ENCODE measurements around the gene MAP3K21.

The MAP3K21 gene

DNA sequence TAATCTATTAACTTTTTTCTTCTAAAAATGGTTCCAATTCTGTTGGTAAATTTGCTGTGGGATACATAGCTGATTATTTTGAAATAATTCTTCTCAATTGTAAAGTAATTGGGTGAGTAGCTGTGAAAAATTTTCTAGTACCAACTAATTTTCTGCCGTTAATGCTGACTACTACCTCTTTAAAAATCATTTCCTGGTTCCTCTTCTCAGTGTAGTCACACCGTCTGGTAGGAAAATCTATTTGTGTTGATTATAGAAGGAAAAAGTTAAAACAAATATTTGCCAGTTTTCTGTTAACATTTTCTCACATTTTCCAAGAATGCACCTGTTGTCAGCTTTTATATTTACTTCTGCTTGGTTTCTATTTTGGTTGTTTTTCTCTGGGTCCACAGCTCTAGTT is 82.0 kb downstream of the MAP3K21 start:
- Histone ChIP-seq H3K4me1 (ENCODE audit: control insufficient read depth, low read length) (no peaks in the 10 kb centered on the region), H3F3A (ENCODE audit: control insufficient read depth, insufficient read depth) (no peaks in the 10 kb centered on the region), H3K9me3 (ENCODE audit: control insufficient read depth, insufficient read depth, low read length) (no peaks in the 10 kb centered on the region), H3K4me3 (ENCODE audit: low read length) (no peak overlapping the region), H3K79me2 (ENCODE audit: control insufficient read depth, low read length) (no peaks in the 10 kb centered on the region), H4K20me1 (ENCODE audit: control insufficient read depth, insufficient read depth, low read depth, low read length) (no peaks in the 10 kb centered on the region), H3K27ac (ENCODE audit: low read depth, low read length) (no peak overlapping the region), H3K27me3 (ENCODE audit: control insufficient read depth, low read length) (no peaks in the 10 kb centered on the region; the same call in 1 of the 2 replicates), H3K9me2 (replicated peaks; ENCODE audit: control insufficient read depth, low read length) (no peaks in the 10 kb centered on the region), H3K36me3 (ENCODE audit: control insufficient read depth, low read length) (no peaks in the 10 kb centered on the region), H3K4me2 (ENCODE audit: low read length) (no peak overlapping the region)
- TF ChIP-seq, protein P1, sequence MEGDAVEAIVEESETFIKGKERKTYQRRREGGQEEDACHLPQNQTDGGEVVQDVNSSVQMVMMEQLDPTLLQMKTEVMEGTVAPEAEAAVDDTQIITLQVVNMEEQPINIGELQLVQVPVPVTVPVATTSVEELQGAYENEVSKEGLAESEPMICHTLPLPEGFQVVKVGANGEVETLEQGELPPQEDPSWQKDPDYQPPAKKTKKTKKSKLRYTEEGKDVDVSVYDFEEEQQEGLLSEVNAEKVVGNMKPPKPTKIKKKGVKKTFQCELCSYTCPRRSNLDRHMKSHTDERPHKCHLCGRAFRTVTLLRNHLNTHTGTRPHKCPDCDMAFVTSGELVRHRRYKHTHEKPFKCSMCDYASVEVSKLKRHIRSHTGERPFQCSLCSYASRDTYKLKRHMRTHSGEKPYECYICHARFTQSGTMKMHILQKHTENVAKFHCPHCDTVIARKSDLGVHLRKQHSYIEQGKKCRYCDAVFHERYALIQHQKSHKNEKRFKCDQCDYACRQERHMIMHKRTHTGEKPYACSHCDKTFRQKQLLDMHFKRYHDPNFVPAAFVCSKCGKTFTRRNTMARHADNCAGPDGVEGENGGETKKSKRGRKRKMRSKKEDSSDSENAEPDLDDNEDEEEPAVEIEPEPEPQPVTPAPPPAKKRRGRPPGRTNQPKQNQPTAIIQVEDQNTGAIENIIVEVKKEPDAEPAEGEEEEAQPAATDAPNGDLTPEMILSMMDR (IDR thresholded peaks at IDR 0.05; ENCODE audit: low read depth, low read length, poor library complexity, severe bottlenecking): no peak
- no peak for TF ChIP-seq EZH2phosphoT487 (IDR thresholded peaks at IDR 0.05; ENCODE audit: borderline replicate concordance, low read length)

DNA sequence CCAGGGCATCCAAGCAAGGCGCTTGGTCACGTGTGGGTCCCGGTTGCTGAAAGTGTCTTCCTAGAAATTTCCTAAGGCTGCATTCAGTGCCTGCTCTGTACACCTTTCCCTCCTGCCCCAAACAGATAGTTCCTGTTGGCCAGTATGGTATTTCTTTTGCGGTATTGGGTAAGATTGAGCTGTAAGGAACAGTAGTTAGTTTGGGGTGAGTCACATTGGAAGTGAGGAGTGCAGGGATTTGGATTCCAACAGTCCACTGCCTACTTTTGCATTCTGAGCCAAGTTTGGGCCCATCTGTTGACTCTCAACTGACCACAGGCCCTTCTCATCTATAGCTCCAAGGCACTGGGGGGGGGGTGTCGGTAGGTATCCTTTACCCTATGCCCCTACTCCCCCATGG is 83.4 kb downstream of the MAP3K21 start:
- no peak overlapping the region for H3K27ac ChIP-seq (ENCODE audit: low read depth, low read length)
- H3K4me3 ChIP-seq (ENCODE audit: low read length): no peak overlapping the region
- H3K9me3 ChIP-seq (ENCODE audit: control insufficient read depth, insufficient read depth, low read length): no peaks in the 10 kb centered on the region
- no peaks in the 10 kb centered on the region for H3F3A ChIP-seq (ENCODE audit: control insufficient read depth, insufficient read depth)
- H4K20me1 ChIP-seq (ENCODE audit: control insufficient read depth, insufficient read depth, low read depth, low read length): no peaks in the 10 kb centered on the region
- no peaks in the 10 kb centered on the region for H3K4me1 ChIP-seq (ENCODE audit: control insufficient read depth, low read length)
- H3K9me2 ChIP-seq (replicated peaks; ENCODE audit: control insufficient read depth, low read length): no peaks in the 10 kb centered on the region
- H3K27me3 ChIP-seq (ENCODE audit: control insufficient read depth, low read length): no peaks in the 10 kb centered on the region
- no peaks in the 10 kb centered on the region for H3K36me3 ChIP-seq (ENCODE audit: control insufficient read depth, low read length)
- H3K4me2 ChIP-seq (ENCODE audit: low read length): no peak overlapping the region
- H3K79me2 ChIP-seq (ENCODE audit: control insufficient read depth, low read length): no peaks in the 10 kb centered on the region
- TF ChIP-seq, protein P1 (IDR thresholded peaks at IDR 0.05; ENCODE audit: low read depth, low read length, poor library complexity, severe bottlenecking): no peak
- TF ChIP-seq EZH2phosphoT487 (IDR thresholded peaks at IDR 0.05; ENCODE audit: borderline replicate concordance, low read length): no peak

DNA sequence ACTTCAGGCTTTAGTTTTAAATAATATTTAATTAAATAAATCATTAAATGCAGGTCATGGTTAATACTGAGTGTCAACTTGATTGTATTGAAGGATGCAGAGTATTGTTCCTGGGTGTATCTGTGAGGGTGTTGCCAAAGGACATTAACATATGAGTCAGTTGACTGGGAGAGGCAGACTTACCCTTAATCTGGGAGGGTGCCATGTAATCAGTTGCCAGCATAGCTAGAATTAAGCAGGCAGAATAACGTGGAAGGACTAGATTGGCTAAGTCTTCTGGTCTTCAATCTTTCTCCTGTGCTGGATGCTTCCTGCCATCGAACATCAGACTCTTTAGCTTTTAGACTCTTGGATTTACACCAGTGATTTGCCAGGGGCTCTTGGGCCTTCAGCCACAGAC is 85.3 kb downstream of the MAP3K21 start:
- no peak overlapping the region for H3K4me2 ChIP-seq (ENCODE audit: low read length)
- no peak overlapping the region for H3K4me3 ChIP-seq (ENCODE audit: low read length)
- no peaks in the 10 kb centered on the region for H3K36me3 ChIP-seq (ENCODE audit: control insufficient read depth, low read length)
- no peaks in the 10 kb centered on the region for H3F3A ChIP-seq (ENCODE audit: control insufficient read depth, insufficient read depth)
- H3K9me2 ChIP-seq (replicated peaks; ENCODE audit: control insufficient read depth, low read length): no peaks in the 10 kb centered on the region
- H3K27me3 ChIP-seq (ENCODE audit: control insufficient read depth, low read length): no peaks in the 10 kb centered on the region
- H3K27ac ChIP-seq (ENCODE audit: low read depth, low read length): no peak overlapping the region
- H4K20me1 ChIP-seq (ENCODE audit: control insufficient read depth, insufficient read depth, low read depth, low read length): no peaks in the 10 kb centered on the region
- no peaks in the 10 kb centered on the region for H3K9me3 ChIP-seq (ENCODE audit: control insufficient read depth, insufficient read depth, low read length)
- no peaks in the 10 kb centered on the region for H3K4me1 ChIP-seq (ENCODE audit: control insufficient read depth, low read length)
- TF ChIP-seq, protein P1 (IDR thresholded peaks at IDR 0.05; ENCODE audit: low read depth, low read length, poor library complexity, severe bottlenecking): no peak
- no peak for TF ChIP-seq EZH2phosphoT487 (IDR thresholded peaks at IDR 0.05; ENCODE audit: borderline replicate concordance, low read length)
- H3K79me2 ChIP-seq (ENCODE audit: control insufficient read depth, low read length): no peaks in the 10 kb centered on the region

DNA sequence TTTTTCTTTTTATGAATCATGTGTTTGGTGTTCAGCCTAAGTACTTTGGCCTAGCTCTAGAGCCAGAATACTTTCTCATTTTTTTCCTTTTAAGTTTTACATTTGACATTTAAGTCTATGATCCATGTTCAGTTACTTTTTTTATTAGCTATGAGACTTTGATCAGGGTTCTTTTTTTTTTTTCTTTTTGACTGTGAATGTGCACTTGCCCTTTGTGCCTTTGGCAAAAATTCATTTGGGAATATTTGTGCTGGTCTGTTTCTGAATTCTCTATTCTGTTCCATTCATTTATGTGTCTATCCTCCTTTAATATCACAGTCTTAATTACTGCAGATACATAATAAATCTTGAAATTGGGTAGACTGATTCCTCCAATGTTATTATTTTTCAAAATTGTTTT is 93.8 kb downstream of the MAP3K21 start:
- Histone ChIP-seq H4K20me1 (ENCODE audit: control insufficient read depth, insufficient read depth, low read depth, low read length) (no peaks in the 10 kb centered on the region), H3K27ac (ENCODE audit: low read depth, low read length) (no peak overlapping the region), H3K4me1 (ENCODE audit: control insufficient read depth, low read length) (no peaks in the 10 kb centered on the region), H3K4me2 (ENCODE audit: low read length) (no peak overlapping the region), H3K27me3 (ENCODE audit: control insufficient read depth, low read length) (no peaks in the 10 kb centered on the region), H3K36me3 (ENCODE audit: control insufficient read depth, low read length) (no peaks in the 10 kb centered on the region), H3F3A (ENCODE audit: control insufficient read depth, insufficient read depth) (no peaks in the 10 kb centered on the region), H3K4me3 (ENCODE audit: low read length) (no peak overlapping the region), H3K79me2 (ENCODE audit: control insufficient read depth, low read length) (no peaks in the 10 kb centered on the region), H3K9me2 (replicated peaks; ENCODE audit: control insufficient read depth, low read length) (no peaks in the 10 kb centered on the region), H3K9me3 (ENCODE audit: control insufficient read depth, insufficient read depth, low read length) (no peaks in the 10 kb centered on the region)
- TF ChIP-seq, protein P1 (IDR thresholded peaks at IDR 0.05; ENCODE audit: low read depth, low read length, poor library complexity, severe bottlenecking): no peak
- TF ChIP-seq EZH2phosphoT487 (IDR thresholded peaks at IDR 0.05; ENCODE audit: borderline replicate concordance, low read length): no peak

Measured in DOHH2 (cell line).